HuH-7.5 (cell line): ENCODE data around the gene CACNA1B.

ENCODE experiments used
- DNase-seq: peaks from one replicate; pipeline ENCODE4 v3.0.0; 2011; ENCODE audit warnings: low spot score

Gene CACNA1B

GRCh38 chr9:138073408-138073807, 195.8 kb downstream of the CACNA1B start:
- no peak for DNase-seq

GRCh38 chr9:138073808-138074207, 196.2 kb downstream of the CACNA1B start:
- DNase-seq = no peak

GRCh38 chr9:138074516-138074915, 196.9 kb downstream of the CACNA1B start:
- DNase-seq = no peak

- DNase-seq = no peak
Measured at GRCh38 chr9:138075496-138075895, 197.9 kb downstream of the CACNA1B start.

- no peak for DNase-seq
Measured at GRCh38 chr9:138075961-138076649, 198.5 kb downstream of the CACNA1B start.

- DNase-seq = no peak
Measured at GRCh38 chr9:138076650-138077009, 199.0 kb downstream of the CACNA1B start.

- no peak for DNase-seq
Measured at GRCh38 chr9:138077126-138077525, 199.5 kb downstream of the CACNA1B start.

- DNase-seq = no peak
Measured at GRCh38 chr9:138077898-138078540, 200.4 kb downstream of the CACNA1B start.

GRCh38 chr9:138078846-138079245, 201.3 kb downstream of the CACNA1B start:
- DNase-seq = no peak

GRCh38 chr9:138080979-138081378, 203.4 kb downstream of the CACNA1B start:
- DNase-seq = no peak

GRCh38 chr9:138082918-138083636, 205.5 kb downstream of the CACNA1B start:
- DNase-seq = no peak

- no peak for DNase-seq
Measured at GRCh38 chr9:138083873-138084272, 206.3 kb downstream of the CACNA1B start.

GRCh38 chr9:138085568-138085967, 208.0 kb downstream of the CACNA1B start:
- DNase-seq = no peak

GRCh38 chr9:138092057-138092456, 214.5 kb downstream of the CACNA1B start:
- peak; percentile 2 for DNase-seq

- DNase-seq = no peak
Measured at GRCh38 chr9:138094028-138094427, 216.4 kb downstream of the CACNA1B start.

- peak; percentile 8 for DNase-seq
Measured at GRCh38 chr9:138095813-138096518, 218.4 kb downstream of the CACNA1B start.

- DNase-seq = peak; percentile 3
Measured at GRCh38 chr9:138096519-138096845, 218.9 kb downstream of the CACNA1B start.

GRCh38 chr9:138097501-138097991, 220.0 kb downstream of the CACNA1B start:
- peak; percentile 3 for DNase-seq

GRCh38 chr9:138098116-138098907, 220.7 kb downstream of the CACNA1B start:
- peak; percentile 4 for DNase-seq

- no peak for DNase-seq
Measured at GRCh38 chr9:138098908-138099791, 221.6 kb downstream of the CACNA1B start.
